SK-N-MC (cell line): ENCODE results near the gene ANKS3.

Source experiments
- DNase-seq: peaks from one replicate; pipeline ENCODE4 v3.0.0-alpha.2; 2011; ENCODE audit warnings: low read depth, low spot score
- H3K27ac ChIP-seq: fragments of 200-600 bp; sonication (generic); 2 replicates; pipeline ENCODE4 v1.5.1; 2016; ENCODE audit warnings: mixed run types
- H3K36me3 ChIP-seq: fragments of 200-600 bp; sonication (generic); 2 replicates; pipeline ENCODE4 v1.6.1; 2017; ENCODE audit warnings: antibody characterized with exemption, low read length, mixed read lengths; ENCODE audit not compliant: insufficient read depth
- H3K4me3 ChIP-seq: fragments of 200-600 bp; sonication (generic); 2 replicates; pipeline ENCODE4 v1.5.1; 2016
- H3K9ac ChIP-seq: fragments of 200-600 bp; sonication (generic); 2 replicates; pipeline ENCODE4 v1.8.0; 2017; ENCODE audit warnings: mixed run types, mixed read lengths; ENCODE audit not compliant: insufficient read length
- H3K9me3 ChIP-seq: fragments of 200-600 bp; sonication (generic); 2 replicates; pipeline ENCODE4 v1.6.1; 2017; ENCODE audit warnings: low read depth, mild to moderate bottlenecking, antibody characterized with exemption, low read length, moderate library complexity, mixed read lengths
- EZH2 ChIP-seq: fragments of 200-600 bp; sonication (generic); IDR thresholded peaks from one replicate; pipeline ENCODE4 v1.6.1; 2017; ENCODE audit warnings: antibody characterized with exemption
- FOXP2 ChIP-seq: optimal IDR thresholded peaks from 2 replicates; pipeline ENCODE3; 2011; ENCODE audit warnings: mild to moderate bottlenecking, moderate library complexity; ENCODE audit not compliant: insufficient read depth; ENCODE audit errors: extremely low read length, control extremely low read depth
- POLR2AphosphoS5 ChIP-seq: IDR thresholded peaks from 2 replicates; pipeline ENCODE4 v1.6.1; 2012; ENCODE audit warnings: mild to moderate bottlenecking, low read depth, low read length, borderline replicate concordance

The ANKS3 gene

DNA sequence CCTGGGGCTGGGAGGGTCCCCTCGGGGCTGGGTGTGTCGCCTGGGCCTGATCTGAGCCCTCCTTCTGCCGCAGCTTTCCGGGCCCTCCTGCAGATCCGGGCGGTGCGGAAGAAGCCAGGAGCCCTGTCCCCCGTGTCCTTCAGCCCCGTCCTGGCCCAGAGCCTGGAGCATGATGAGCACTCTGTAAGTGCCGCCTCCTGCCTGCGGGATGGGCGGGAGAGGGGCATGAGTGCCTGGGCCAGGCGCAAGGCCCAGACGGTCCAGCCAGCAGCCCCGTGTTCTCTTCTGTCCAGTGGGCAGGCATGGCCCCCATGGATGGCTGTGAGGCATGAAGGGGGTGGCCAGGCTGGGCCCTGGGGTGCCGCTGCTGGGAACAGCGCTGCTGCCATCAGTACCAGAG, 56.7 kb downstream of the ANKS3 start:
- Histone ChIP-seq H3K36me3 (no peaks in the 10 kb centered on the region), H3K4me3 (no peak overlapping the region), H3K9ac (no peak overlapping the region), H3K27ac (no peak overlapping the region), H3K9me3 (no peaks in the 10 kb centered on the region)
- DNase-seq: no peak
- TF ChIP-seq FOXP2 (no peak), POLR2AphosphoS5 (no peak), EZH2 (no peak)

DNA sequence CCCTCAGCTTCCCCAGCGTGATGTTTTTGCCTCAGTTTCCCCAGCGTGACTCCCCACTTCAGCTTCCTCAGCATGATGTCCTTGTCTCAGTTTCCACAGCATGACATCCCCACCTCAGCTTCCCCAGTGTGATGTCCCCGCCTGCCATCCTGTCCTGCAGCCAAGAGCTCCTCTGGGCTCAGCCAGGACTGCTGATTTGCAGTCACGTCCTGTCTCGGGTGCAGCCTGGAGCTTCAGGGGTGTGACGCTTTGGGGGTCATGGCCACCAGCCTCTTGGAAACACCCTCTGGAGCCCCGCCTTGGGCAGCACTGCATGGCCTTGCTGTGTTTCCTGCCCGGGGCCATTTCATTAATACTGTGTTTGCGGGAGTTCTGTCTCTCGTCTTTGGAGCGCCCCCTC, 57.2 kb downstream of the ANKS3 start:
- H3K4me3 ChIP-seq: no peak overlapping the region
- H3K27ac ChIP-seq: no peak overlapping the region
- DNase-seq: no peak
- TF ChIP-seq FOXP2: no peak
- TF ChIP-seq POLR2AphosphoS5: no peak
- no peak for TF ChIP-seq EZH2
- no peak overlapping the region for H3K9ac ChIP-seq
- no peaks in the 10 kb centered on the region for H3K9me3 ChIP-seq
- no peaks in the 10 kb centered on the region for H3K36me3 ChIP-seq

DNA sequence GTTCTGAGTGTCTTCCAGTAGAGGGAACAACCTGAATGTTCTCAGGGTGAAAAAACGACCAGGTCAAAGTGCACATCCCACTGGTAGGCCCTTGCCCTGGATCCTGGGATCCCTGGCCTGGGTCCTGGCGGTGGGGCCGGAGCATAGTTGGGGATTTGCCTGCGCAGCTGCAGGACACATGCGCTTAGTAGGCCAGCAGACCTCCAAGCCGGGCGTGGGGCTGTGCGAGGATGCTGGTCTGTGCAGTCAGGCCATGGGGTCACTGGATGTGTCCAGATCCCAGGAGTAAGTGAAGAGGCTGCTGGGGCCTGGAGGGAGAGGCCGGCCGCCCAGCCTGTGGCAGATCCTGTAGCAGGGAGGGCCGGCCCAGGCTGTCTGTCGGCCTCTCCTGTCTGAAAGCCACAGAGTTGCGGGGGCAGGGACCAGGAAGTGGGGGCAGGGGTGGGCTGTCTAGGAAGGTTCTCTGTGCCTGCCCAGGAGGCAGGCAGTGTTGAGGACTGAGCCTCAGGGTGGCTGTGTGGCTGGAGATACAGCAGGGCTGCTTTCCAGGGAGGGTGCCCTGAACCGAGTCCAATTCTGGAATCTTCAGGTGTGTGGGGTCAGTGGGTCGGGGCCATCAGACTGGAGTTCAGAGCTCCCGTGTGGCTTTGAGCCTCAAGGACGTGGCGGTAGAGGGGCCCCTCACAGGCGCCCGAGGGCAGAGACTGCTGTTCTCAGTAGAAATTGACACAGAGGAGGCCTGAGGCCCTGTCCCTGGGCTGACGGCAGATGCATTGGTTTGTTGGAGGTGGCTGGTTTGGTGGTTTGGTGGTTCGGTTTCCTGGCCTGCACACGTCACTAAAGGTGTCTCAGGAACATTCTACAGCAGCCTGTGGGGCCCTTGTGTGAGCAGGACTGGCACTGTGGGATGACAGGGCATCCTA, 57.9 kb downstream of the ANKS3 start:
- H3K9me3 ChIP-seq: no peaks in the 10 kb centered on the region
- no peak for TF ChIP-seq EZH2
- no peak for TF ChIP-seq FOXP2
- TF ChIP-seq POLR2AphosphoS5: no peak
- no peak overlapping the region for H3K9ac ChIP-seq
- no peak overlapping the region for H3K27ac ChIP-seq
- DNase-seq: no peak
- H3K36me3 ChIP-seq: no peaks in the 10 kb centered on the region
- H3K4me3 ChIP-seq: no peak overlapping the region

DNA sequence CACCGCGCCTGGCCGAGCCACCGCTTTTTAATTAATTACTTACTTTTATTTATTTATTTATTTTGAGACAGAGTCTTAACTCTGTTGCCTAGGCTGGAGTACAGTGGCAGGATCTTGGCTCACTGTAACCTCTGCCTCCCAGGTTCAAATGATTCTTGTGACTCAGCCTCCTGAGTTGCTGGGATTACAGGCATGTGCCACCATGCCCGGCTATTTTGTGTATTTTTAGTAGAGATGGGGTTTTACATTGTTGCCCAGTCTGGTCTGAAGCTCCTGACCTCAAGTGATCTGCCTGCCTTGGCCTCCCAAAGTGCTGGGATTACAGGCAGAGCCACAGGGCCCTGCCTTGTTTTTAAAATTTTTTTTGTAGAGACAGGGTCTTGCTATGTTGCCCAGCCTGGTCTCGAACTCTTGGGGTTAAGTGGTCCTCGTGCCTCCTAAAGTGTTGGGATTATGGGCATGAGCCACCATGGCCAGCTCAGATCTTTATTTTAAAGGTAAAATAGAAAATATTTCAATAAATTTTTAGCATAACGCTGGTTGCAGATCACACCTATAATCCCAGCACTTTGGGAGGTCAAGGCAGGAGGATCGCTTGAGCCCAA, 59.0 kb downstream of the ANKS3 start:
- DNase-seq: no peak
- H3K36me3 ChIP-seq: no peaks in the 10 kb centered on the region
- H3K4me3 ChIP-seq: no peak overlapping the region
- H3K9ac ChIP-seq: no peak overlapping the region
- TF ChIP-seq POLR2AphosphoS5: no peak
- TF ChIP-seq EZH2: no peak
- no peak for TF ChIP-seq FOXP2
- H3K9me3 ChIP-seq: no peaks in the 10 kb centered on the region
- no peak overlapping the region for H3K27ac ChIP-seq

DNA sequence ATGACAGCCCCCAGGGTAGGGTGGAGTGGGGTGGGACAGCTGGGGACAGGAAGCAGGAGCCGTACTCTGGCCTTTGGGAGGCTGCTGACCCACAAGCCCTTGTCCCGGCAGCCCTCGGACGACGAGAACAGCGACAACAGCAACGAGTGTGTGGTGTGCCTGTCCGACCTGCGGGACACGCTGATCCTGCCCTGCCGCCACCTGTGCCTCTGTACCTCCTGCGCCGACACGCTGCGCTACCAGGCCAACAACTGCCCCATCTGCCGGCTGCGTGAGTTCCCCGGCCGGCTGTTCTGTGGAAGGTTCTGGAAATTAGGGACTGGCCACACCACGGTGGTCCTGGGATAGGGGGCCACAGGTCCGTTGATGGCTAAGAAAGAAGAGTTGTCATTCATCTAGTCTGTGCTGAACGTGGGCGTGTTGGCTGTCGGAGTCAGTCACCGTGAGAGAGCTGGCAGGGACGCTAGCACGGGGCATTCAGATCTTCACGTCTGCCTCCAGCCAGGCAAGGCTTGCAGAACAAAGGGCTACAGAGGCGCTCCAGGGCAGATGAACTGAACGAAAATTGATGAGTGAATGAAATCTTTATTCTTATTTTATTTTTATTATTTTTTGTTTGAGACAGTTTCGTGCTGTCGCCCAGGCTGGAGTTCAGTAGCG, 60.6 kb downstream of the ANKS3 start:
- peaks cover 6% of the 10 kb centered on the region for H3K36me3 ChIP-seq
- TF ChIP-seq FOXP2 (no peak), EZH2 (no peak), POLR2AphosphoS5 (no peak)
- 0 out of 2 replicates have a peak overlapping the region, but pooled peaks have one; percentile 19 for H3K27ac ChIP-seq
- DNase-seq: no peak
- H3K4me3 ChIP-seq: no peak overlapping the region
- H3K9me3 ChIP-seq: no peaks in the 10 kb centered on the region
- no peak overlapping the region for H3K9ac ChIP-seq

DNA sequence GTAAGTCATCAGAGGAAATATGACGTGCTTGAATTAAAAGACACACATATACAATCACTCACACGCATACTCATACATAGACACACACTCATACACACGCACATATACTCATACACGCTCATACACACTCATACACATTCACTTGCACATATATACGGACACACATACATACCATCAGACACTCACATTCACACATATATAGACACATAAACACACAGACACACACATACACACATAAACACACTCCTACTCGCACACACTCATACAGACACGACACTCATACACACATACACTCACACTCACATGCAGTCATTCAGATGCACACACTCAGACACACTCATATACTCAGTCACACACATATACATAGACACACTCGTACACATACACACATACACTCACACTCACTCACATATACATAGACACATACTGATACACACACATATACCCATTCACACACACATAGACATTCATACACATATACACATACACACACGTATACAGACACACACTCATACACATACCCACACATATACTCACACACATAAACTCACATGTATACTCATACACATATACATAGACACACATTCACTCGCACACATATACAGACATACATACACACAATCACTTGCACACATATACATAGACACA, 65.6 kb downstream of the ANKS3 start:
- no peak overlapping the region for H3K27ac ChIP-seq
- H3K9me3 ChIP-seq: no peaks in the 10 kb centered on the region
- no peak for TF ChIP-seq EZH2
- TF ChIP-seq POLR2AphosphoS5: no peak
- TF ChIP-seq FOXP2: no peak
- DNase-seq: no peak
- no peak overlapping the region for H3K9ac ChIP-seq
- no peak overlapping the region for H3K4me3 ChIP-seq
- H3K36me3 ChIP-seq: peaks cover 11% of the 10 kb centered on the region

DNA sequence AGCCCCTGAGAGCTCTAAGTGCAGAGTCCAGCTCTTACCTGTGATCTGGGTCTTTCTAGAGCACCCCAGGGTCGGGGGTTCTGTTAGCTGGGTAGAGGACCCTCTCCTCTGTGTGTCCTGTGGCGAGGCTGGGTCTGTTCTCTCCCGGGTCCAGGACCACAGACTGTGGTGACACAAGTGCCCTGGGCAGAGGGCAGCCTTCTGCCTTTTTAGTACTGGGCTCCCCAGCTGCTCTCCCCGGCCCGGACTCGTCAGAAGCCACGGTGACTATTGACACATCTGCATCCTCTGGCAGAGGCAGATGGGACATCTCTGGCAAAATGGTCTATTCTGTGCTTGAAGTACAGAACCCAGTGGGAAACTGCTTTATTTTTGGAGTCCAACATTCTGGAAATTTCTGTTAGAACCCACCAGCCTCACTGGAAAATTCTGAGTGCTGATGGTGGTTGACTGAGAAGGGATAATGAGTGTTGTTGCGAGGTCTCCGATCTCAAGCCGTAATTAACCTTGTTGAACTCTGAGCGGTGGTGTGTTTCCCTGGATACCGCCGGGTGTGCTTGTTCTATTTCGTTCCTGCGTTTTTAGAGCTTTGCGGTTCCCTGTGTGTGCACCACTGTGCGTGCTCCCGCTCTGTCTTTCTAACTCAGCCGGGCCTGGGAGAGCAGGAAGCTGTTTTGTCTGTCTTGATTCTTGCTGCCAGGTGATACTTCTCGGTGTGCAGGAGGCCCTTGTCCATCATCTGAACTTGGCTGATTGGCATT, 66.7 kb downstream of the ANKS3 start:
- Histone ChIP-seq H3K27ac (no peak overlapping the region), H3K4me3 (no peak overlapping the region), H3K9me3 (no peaks in the 10 kb centered on the region), H3K9ac (no peak overlapping the region), H3K36me3 (peaks cover 11% of the 10 kb centered on the region)
- no peak for TF ChIP-seq POLR2AphosphoS5
- TF ChIP-seq FOXP2: no peak
- TF ChIP-seq EZH2: no peak
- DNase-seq: no peak
